SIG-M5 treated with dmso at 0.1 percent for 504 hours (cell line): ENCODE data around the gene TBC1D23.
"Not testable (repeated sequence)": the region's sequence is repeated elsewhere in the genome, so short reads cannot be mapped to it uniquely, and the experiment has no call there.

Experiments
- DNase-seq: peaks from one replicate; lab custom pipeline; 2025; ENCODE audit not compliant: unreplicated experiment; lab: John Stamatoyannopoulos, UW

The TBC1D23 gene

GRCh38 chr3:100340527-100340926 is 79.7 kb downstream of the TBC1D23 start:
- DNase-seq, result no peak

GRCh38 chr3:100348727-100349126 is 87.9 kb downstream of the TBC1D23 start:
- no peak for DNase-seq

GRCh38 chr3:100351770-100352169 is 91.0 kb downstream of the TBC1D23 start:
- not testable (repeated sequence) for DNase-seq

- DNase-seq, result no peak
Measured at GRCh38 chr3:100352296-100353231, 91.8 kb downstream of the TBC1D23 start.

GRCh38 chr3:100354850-100355249 is 94.1 kb downstream of the TBC1D23 start:
- no peak for DNase-seq

GRCh38 chr3:100358413-100358812 is 97.6 kb downstream of the TBC1D23 start:
- no peak for DNase-seq

- DNase-seq, result no peak
Measured at GRCh38 chr3:100359035-100359434, 98.2 kb downstream of the TBC1D23 start.

- DNase-seq, result peak; percentile 23
Measured at GRCh38 chr3:100360757-100361496, 100.1 kb downstream of the TBC1D23 start.

GRCh38 chr3:100361897-100362296 is 101.1 kb downstream of the TBC1D23 start:
- no peak for DNase-seq

- no peak for DNase-seq
Measured at GRCh38 chr3:100364421-100364820, 103.6 kb downstream of the TBC1D23 start.

GRCh38 chr3:100366424-100366823 is 105.6 kb downstream of the TBC1D23 start:
- no peak for DNase-seq

- DNase-seq, result no peak
Measured at GRCh38 chr3:100368441-100368840, 107.6 kb downstream of the TBC1D23 start.

GRCh38 chr3:100370756-100371155 is 110.0 kb downstream of the TBC1D23 start:
- DNase-seq, result no peak

- no peak for DNase-seq
Measured at GRCh38 chr3:100374521-100374920, 113.7 kb downstream of the TBC1D23 start.
